DOHH2 (cell line): ENCODE measurements around the gene MARK3.

ENCODE experiments used
- H3F3A ChIP-seq: fragments of 200-600 bp; sonication (generic), shearing (Covaris generic); 2 replicates; pipeline ENCODE4 v1.6.0; 2016; ENCODE audit warnings: antibody characterized with exemption, mild to moderate bottlenecking; ENCODE audit not compliant: control insufficient read depth, insufficient read depth
- H3K27ac ChIP-seq: fragments of 200-600 bp; sonication (generic); 2 replicates; pipeline ENCODE4 v1.5.1; 2014; ENCODE audit warnings: low read depth, mild to moderate bottlenecking, low read length, moderate library complexity
- H3K27me3 ChIP-seq: fragments of 200-600 bp; sonication (generic); 2 replicates; pipeline ENCODE4 v1.6.1; 2014; ENCODE audit warnings: mild to moderate bottlenecking, low read length, mixed read lengths; ENCODE audit not compliant: control insufficient read depth
- H3K36me3 ChIP-seq: fragments of 200-600 bp; sonication (generic); 2 replicates; pipeline ENCODE4 v1.6.1; 2014; ENCODE audit warnings: mild to moderate bottlenecking, low read length, moderate library complexity, mixed read lengths; ENCODE audit not compliant: control insufficient read depth
- H3K4me1 ChIP-seq: fragments of 200-600 bp; sonication (generic); 2 replicates; pipeline ENCODE4 v1.6.1; 2014; ENCODE audit warnings: mild to moderate bottlenecking, low read length, mixed read lengths; ENCODE audit not compliant: control insufficient read depth
- H3K4me2 ChIP-seq: fragments of 200-600 bp; sonication (generic); 2 replicates; pipeline ENCODE4 v1.6.0; 2014; ENCODE audit warnings: mild to moderate bottlenecking, low read length, moderate library complexity
- H3K4me3 ChIP-seq: fragments of 200-600 bp; sonication (generic); 2 replicates; pipeline ENCODE4 v1.5.1; 2014; ENCODE audit warnings: mild to moderate bottlenecking, low read length, mixed read lengths
- H3K79me2 ChIP-seq: fragments of 200-600 bp; sonication (generic); 2 replicates; pipeline ENCODE4 v1.6.1; 2014; ENCODE audit warnings: mild to moderate bottlenecking, low read length, mixed read lengths; ENCODE audit not compliant: control insufficient read depth
- H3K9me2 ChIP-seq: fragments of 200-600 bp; sonication (generic); replicated peaks from 2 replicates; pipeline ENCODE4 v1.6.1; 2014; ENCODE audit warnings: mild to moderate bottlenecking, low read length, mixed read lengths; ENCODE audit not compliant: control insufficient read depth
- H3K9me3 ChIP-seq: fragments of 200-600 bp; sonication (generic); 2 replicates; pipeline ENCODE4 v1.6.1; 2014; ENCODE audit warnings: antibody characterized with exemption, low read length, mixed read lengths; ENCODE audit not compliant: control insufficient read depth, insufficient read depth
- H4K20me1 ChIP-seq: fragments of 200-600 bp; sonication (generic); 2 replicates; pipeline ENCODE4 v1.6.0; 2014; ENCODE audit warnings: low read depth, mild to moderate bottlenecking, antibody characterized with exemption, low read length, moderate library complexity; ENCODE audit not compliant: control insufficient read depth, insufficient read depth
- EZH2phosphoT487 ChIP-seq: fragments of 200-600 bp; sonication (generic); IDR thresholded peaks from 2 replicates; pipeline ENCODE4 v1.6.1; 2017; ENCODE audit warnings: borderline replicate concordance, mild to moderate bottlenecking, antibody characterized with exemption, low read length, moderate library complexity, mixed read lengths
- TF ChIP-seq, protein P1 (sequence below): fragments of 200-600 bp; sonication (generic); IDR thresholded peaks from one replicate; pipeline ENCODE4 v1.5.1; 2014; ENCODE audit warnings: antibody characterized with exemption, mild to moderate bottlenecking, low read depth, low read length; ENCODE audit not compliant: poor library complexity, severe bottlenecking

MARK3 gene

DNA sequence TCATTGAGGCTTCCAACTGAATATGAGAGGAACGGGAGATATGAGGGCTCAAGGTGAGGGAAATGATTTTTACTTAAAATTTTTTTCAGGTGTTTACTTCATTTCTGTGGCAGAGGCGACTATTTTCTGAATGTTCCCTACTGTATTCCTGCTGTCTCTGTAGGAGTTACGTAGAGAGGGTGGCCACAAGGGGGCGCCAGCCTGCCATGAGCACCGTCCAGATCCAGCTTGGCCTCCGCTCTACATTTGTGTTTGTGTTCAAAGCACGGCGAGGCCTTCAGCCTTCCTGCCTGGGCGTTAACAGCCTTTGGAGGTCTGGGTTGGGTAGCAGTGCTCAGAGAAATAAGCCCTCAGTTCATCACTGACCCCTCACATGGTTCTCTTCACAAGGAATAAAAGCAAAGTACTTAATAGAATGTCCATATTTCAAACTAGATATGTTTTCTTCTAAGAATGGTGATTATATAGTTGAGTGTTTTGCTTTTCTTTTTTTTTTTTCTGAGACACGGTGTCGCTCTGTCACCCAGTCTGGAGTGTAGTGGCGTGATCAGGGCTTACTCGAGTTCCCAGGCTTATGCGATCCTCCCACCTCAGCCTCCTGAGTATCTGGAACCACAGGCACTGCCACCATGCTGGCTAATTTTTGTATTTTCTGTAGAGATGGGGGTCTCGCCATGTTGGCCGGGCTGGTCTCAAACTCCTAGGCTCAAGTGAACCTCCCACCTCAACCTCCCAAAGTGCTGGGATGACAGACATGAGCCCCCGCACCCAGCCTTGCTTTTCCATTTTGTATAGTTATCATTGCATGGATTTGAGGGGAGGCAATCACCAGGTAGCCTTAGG is 115.2 kb downstream of the MARK3 start:
- Histone ChIP-seq H3K9me2 (no peaks in the 10 kb centered on the region), H3K27ac (no peak overlapping the region), H3F3A (peaks cover 14% of the 10 kb centered on the region), H3K4me1 (peaks cover 3% of the 10 kb centered on the region), H3K27me3 (no peaks in the 10 kb centered on the region), H3K4me3 (no peak overlapping the region), H4K20me1 (no peaks in the 10 kb centered on the region), H3K9me3 (no peaks in the 10 kb centered on the region), H3K36me3 (peaks cover 70% of the 10 kb centered on the region), H3K79me2 (peaks cover 4% of the 10 kb centered on the region; the same call in 1 of the 2 replicates), H3K4me2 (no peak overlapping the region)
- TF ChIP-seq EZH2phosphoT487: no peak
- TF ChIP-seq, protein P1, sequence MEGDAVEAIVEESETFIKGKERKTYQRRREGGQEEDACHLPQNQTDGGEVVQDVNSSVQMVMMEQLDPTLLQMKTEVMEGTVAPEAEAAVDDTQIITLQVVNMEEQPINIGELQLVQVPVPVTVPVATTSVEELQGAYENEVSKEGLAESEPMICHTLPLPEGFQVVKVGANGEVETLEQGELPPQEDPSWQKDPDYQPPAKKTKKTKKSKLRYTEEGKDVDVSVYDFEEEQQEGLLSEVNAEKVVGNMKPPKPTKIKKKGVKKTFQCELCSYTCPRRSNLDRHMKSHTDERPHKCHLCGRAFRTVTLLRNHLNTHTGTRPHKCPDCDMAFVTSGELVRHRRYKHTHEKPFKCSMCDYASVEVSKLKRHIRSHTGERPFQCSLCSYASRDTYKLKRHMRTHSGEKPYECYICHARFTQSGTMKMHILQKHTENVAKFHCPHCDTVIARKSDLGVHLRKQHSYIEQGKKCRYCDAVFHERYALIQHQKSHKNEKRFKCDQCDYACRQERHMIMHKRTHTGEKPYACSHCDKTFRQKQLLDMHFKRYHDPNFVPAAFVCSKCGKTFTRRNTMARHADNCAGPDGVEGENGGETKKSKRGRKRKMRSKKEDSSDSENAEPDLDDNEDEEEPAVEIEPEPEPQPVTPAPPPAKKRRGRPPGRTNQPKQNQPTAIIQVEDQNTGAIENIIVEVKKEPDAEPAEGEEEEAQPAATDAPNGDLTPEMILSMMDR: peak; percentile 98

DNA sequence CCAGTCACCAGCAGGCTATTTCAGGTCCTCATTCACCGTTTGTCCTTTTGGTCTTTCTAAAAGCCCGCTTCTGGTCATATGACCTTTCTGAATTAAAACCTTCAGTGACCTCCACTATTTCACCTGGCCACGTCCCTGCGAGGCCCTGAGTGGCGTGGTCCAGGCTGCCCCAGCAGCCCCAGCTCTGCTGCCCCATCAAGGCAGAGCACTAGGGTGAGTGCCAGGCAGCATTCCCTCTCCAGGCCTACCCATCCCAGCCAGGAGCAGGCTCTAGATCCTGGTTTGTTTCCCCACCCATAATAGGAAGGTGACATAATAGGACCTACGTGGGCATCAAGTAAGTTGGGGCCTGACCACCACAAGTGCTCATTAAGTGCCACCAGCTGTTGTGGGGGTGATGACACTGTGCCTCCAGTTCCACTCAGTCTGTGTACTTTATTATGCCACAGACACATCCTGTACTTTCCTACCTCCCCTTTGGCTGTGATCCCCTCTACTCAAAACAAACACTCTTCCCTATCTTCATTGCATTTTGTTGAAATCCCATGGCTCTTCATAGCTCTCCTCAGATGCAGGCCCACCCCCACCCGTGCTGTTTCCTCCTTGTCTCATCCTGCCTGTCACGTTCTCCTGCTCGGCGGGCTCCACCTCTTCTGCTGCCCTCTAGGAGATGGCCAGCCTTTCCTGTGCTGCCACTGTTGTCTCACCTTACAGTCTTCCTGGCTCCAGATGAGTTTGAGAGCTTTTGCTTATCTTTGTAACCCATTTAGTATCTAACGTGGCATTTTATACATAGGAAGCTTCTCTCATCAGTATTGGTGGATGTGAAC is 116.0 kb downstream of the MARK3 start:
- Histone ChIP-seq H3K27ac (no peak overlapping the region), H3K9me3 (no peaks in the 10 kb centered on the region), H3K27me3 (no peaks in the 10 kb centered on the region), H4K20me1 (no peaks in the 10 kb centered on the region), H3K79me2 (peaks cover 4% of the 10 kb centered on the region; the same call in 1 of the 2 replicates), H3K4me1 (peaks cover 3% of the 10 kb centered on the region), H3K4me3 (no peak overlapping the region), H3K36me3 (peaks cover 66% of the 10 kb centered on the region), H3K9me2 (no peaks in the 10 kb centered on the region), H3K4me2 (no peak overlapping the region), H3F3A (peaks cover 14% of the 10 kb centered on the region)
- TF ChIP-seq, protein P1: no peak
- no peak for TF ChIP-seq EZH2phosphoT487

DNA sequence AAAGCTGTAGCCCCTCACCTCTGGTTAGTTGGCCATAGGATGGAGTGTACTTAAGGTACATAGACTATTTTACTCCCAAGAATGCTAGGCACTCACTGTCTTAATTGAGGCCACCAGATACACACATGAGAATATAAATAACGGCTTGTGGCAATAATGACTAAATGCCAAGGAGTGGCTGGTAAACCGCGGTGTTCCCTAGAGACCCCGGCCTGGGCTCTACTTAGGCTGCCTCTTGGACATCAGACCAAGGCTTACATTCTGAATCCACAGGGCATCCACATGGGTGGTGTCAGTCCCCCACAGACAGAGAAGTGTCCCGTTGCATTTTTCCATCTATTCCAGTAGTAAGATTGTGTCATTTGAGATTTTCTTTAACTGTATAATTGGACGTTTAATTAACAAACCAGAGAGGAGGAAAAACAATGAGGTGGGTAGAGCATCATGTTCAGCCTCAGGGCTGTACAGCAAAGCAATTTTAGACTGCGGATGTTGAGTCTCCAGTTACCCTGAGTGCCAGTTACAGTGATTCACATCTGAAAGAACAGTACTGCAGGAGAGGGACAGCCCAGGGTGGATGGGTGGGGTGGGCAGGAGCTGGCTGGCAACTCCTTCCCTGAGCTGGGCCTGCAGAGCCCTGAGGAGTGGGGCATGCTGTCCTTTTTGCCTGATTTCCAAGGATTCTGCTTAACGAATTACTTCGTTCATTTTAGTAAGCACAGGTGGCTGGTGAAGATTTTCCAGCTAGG is 116.9 kb downstream of the MARK3 start:
- Histone ChIP-seq H3K4me1 (peaks cover 3% of the 10 kb centered on the region), H3K9me2 (no peaks in the 10 kb centered on the region), H3K4me2 (no peak overlapping the region), H3F3A (peaks cover 14% of the 10 kb centered on the region), H3K27me3 (no peaks in the 10 kb centered on the region), H3K79me2 (peaks cover 4% of the 10 kb centered on the region; the same call in 1 of the 2 replicates), H3K27ac (no peak overlapping the region), H3K4me3 (no peak overlapping the region), H3K9me3 (no peaks in the 10 kb centered on the region), H3K36me3 (peaks cover 66% of the 10 kb centered on the region), H4K20me1 (no peaks in the 10 kb centered on the region)
- TF ChIP-seq EZH2phosphoT487: no peak
- TF ChIP-seq, protein P1: no peak
